ENCODE results near the gene A1BG.

GRCh38 chr19:58399903-58400302 lies 46.6 kb upstream of the A1BG start:
- TF ChIP-seq POLR2AphosphoS5 (IDR thresholded peaks at IDR 0.05; ENCODE audit: low read depth, low read length) = no peak
- no peak for TF ChIP-seq CTCF (IDR thresholded peaks at IDR 0.05; ENCODE audit: control extremely low read depth in 1 of 3, insufficient read depth in 1 of 3, low read depth in 1 of 3, low read length in 3 of 3)
- TF ChIP-seq TEAD4 (IDR thresholded peaks at IDR 0.05; ENCODE audit: low read depth, low read length) = no peak
- TF ChIP-seq TAF1 (IDR thresholded peaks at IDR 0.05; ENCODE audit: low read depth, low read length) = no peak
- no peak for TF ChIP-seq ATF2 (IDR thresholded peaks at IDR 0.05; ENCODE audit: low read length)
- TF ChIP-seq CHD1 (IDR thresholded peaks at IDR 0.05; ENCODE audit: low read depth, low read length) = no peak
- no peak for TF ChIP-seq POLR2A (IDR thresholded peaks at IDR 0.05; ENCODE audit: control extremely low read depth in 1 of 2, low read depth in 2 of 2, low read length in 2 of 2)
- no peak for TF ChIP-seq CHD2 (IDR thresholded peaks at IDR 0.05; ENCODE audit: low read length)
- TF ChIP-seq SIN3A (conservative IDR thresholded peaks at IDR 0.05 in 1 of 2, IDR thresholded peaks at IDR 0.05 in 1 of 2; ENCODE audit: low read depth in 1 of 2, low read length in 2 of 2) = no peak
- TF ChIP-seq EZH2 (IDR thresholded peaks at IDR 0.05; ENCODE audit: low read depth, low read length, severe bottlenecking) = no peak
- no peak for TF ChIP-seq BACH1 (IDR thresholded peaks at IDR 0.05; ENCODE audit: low read length)
- TF ChIP-seq HDAC2 (IDR thresholded peaks at IDR 0.05; ENCODE audit: borderline replicate concordance in 1 of 2, low read depth in 2 of 2, low read length in 2 of 2) = no peak
